Measurements from ENCODE around the gene RUNDC3A.
A peak's percentile ranks its signal among the peaks of the same experiment; 100 is the strongest.
"Not testable (repeated sequence)": the region's sequence is repeated elsewhere in the genome, so short reads cannot be mapped to it uniquely, and the experiment has no call there.

RUNDC3A gene

GRCh38 chr17:44343510-44344209 lies 35.3 kb downstream of the RUNDC3A start:
- Histone ChIP-seq H3K36me3 (ENCODE audit: control insufficient read depth, insufficient read depth, low read length) (no peaks in the 10 kb centered on the region), H3K27ac (ENCODE audit: low read length) (no peak overlapping the region), H3K4me3 (ENCODE audit: low read length) (no peak overlapping the region), H3K27me3 (ENCODE audit: control insufficient read depth, insufficient read depth, low read length) (no peaks in the 10 kb centered on the region), H3K9me3 (ENCODE audit: control insufficient read depth, insufficient read depth, low read length) (no peaks in the 10 kb centered on the region), H3K4me1 (ENCODE audit: control insufficient read depth, insufficient read depth, low read length) (no peaks in the 10 kb centered on the region)
- WGBS (ENCODE audit: insufficient coverage, insufficient read length) = no CpG with 5 or more reads among the region's 11 CpGs
- DNase-seq (ENCODE audit: low read depth, low spot score) = no peak

- Histone ChIP-seq H3K9me3 (ENCODE audit: control insufficient read depth, insufficient read depth, low read length) (no peaks in the 10 kb centered on the region), H3K27ac (ENCODE audit: low read length) (no peak within 1 kb of the TSS)
- WGBS (ENCODE audit: insufficient coverage, insufficient read length) = no CpG with 5 or more reads among the region's 26 CpGs
These were observed 36.6 kb downstream of the RUNDC3A start, which contains the start of gene GRN for GRCh38 chr17:44344939-44345453. GRN (plus strand) TSS chr17:44345302; CDS start chr17:44349165, 3,863 bp downstream.

GRCh38 chr17:44345454-44346026 lies 37.1 kb downstream of the RUNDC3A start:
- H3K4me1 ChIP-seq (ENCODE audit: control insufficient read depth, insufficient read depth, low read length) = no peaks in the 10 kb centered on the region
- H3K4me3 ChIP-seq (ENCODE audit: low read length) = peak overlapping the region; percentile 64
- no peaks in the 10 kb centered on the region for H3K27me3 ChIP-seq (ENCODE audit: control insufficient read depth, insufficient read depth, low read length)
- H3K36me3 ChIP-seq (ENCODE audit: control insufficient read depth, insufficient read depth, low read length) = 0 out of 2 replicates have a peak, but pooled peaks cover 2% of the 10 kb centered on the region
- no peak for DNase-seq (ENCODE audit: low read depth, low spot score)
- no peak overlapping the region for H3K27ac ChIP-seq (ENCODE audit: low read length)
- H3K9me3 ChIP-seq (ENCODE audit: control insufficient read depth, insufficient read depth, low read length) = no peaks in the 10 kb centered on the region
- no CpG with 5 or more reads among the region's 21 CpGs for WGBS (ENCODE audit: insufficient coverage, insufficient read length)

More at GRCh38 chr17:44344939-44345453, 36.6 kb downstream of the RUNDC3A start, which contains the start of gene GRN:
- no peaks in the 10 kb centered on the region for H3K27me3 ChIP-seq (ENCODE audit: control insufficient read depth, insufficient read depth, low read length)
- H3K4me1 ChIP-seq (ENCODE audit: control insufficient read depth, insufficient read depth, low read length) = no peaks in the 10 kb centered on the region
- DNase-seq (ENCODE audit: low read depth, low spot score) = peak; percentile 97
- peak within 1 kb of the TSS; percentile 64 for H3K4me3 ChIP-seq (ENCODE audit: low read length)
- 0 out of 2 replicates have a peak, but pooled peaks cover 1% of the 10 kb centered on the region for H3K36me3 ChIP-seq (ENCODE audit: control insufficient read depth, insufficient read depth, low read length)

DNA sequence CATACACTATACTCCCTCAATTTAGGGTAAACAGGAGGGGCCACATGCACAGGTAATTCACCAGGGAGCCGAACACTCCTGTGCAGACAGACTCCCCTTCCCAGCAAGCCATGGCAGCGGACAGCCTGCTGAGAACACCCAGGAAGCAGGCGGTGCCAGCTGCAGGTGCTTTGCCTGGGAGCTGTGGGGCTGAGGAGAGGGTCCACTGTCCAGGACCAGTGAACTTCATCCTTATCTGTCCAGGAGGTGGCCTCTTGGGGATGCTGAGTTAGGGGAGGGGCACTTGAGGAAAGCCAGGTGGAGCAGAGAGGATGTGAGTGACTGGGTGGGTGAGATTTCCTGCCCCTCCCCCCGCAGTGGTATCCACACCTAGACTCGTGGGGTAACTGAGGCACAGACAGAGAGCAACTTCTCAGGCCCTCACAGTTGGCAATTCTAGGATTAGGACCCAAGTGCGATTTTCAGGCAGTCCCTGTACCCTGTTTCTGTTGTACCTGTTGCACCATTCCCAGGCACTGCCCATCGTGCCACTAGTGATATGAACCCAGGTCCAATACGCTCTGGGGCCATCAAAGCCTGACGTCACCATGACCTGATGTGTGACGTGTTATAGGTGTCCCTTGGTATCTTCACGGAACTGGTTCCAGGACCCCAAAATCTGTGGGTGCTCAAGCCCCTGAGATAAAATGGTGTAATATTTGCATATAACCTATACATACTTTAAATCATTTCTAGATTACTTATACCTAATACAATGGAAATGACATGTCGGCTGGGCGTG lies 37.9 kb downstream of the RUNDC3A start:
- DNase-seq (ENCODE audit: low read depth, low spot score) = no peak
- H3K27me3 ChIP-seq (ENCODE audit: control insufficient read depth, insufficient read depth, low read length) = no peaks in the 10 kb centered on the region
- no peak overlapping the region for H3K27ac ChIP-seq (ENCODE audit: low read length)
- H3K4me3 ChIP-seq (ENCODE audit: low read length) = no peak overlapping the region; the same call in 1 of the 2 replicates
- no peaks in the 10 kb centered on the region for H3K9me3 ChIP-seq (ENCODE audit: control insufficient read depth, insufficient read depth, low read length)
- peaks cover 3% of the 10 kb centered on the region; the same call in 1 of the 2 replicates for H3K36me3 ChIP-seq (ENCODE audit: control insufficient read depth, insufficient read depth, low read length)
- no CpG with 5 or more reads among the region's 13 CpGs for whole genome bisulfite sequencing (ENCODE audit: insufficient coverage, insufficient read length)
- no peaks in the 10 kb centered on the region for H3K4me1 ChIP-seq (ENCODE audit: control insufficient read depth, insufficient read depth, low read length)

DNA sequence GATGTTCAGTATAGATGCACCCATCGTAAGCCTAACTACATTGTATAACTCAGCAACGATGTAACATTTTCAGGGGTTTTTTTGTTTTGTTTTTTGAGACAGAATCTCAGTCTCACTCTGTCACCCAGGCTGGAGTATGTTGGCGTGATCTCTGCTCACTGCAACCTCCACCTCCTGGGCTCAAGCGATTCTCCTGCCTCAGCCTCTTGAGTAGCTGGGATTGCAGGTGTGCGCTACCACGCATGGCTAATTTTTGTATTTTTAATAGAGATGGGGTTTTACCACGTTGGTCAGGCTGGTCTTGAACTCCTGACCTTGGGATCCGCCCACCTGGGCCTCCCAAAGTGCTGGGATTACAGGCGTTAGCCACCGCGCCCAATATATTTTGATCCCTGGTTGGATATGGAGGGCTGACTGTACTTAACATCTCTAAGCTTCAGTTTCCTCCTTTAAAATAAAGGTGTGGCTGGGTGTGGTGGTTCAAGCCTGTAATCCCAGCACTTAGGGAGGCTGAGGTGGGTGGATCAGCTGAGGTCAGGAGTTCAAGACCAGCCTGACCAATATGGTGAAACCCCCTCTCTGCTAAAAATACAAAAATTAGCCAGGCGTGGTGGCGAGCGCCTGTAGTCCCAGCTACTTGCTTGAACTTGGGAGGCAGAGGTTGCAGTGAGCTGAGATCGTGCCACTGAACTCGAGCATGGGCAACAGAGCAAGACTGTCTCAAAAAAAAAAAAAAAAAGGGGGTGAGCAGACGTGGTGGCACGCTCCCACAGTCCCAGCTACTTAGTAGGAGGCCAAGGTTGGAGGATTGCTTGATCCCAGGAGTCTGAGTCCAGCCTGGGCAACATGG lies 39.0 kb downstream of the RUNDC3A start:
- not testable (repeated sequence) for H3K27me3 ChIP-seq (ENCODE audit: control insufficient read depth, insufficient read depth, low read length); H3K27ac ChIP-seq (ENCODE audit: low read length); H3K4me3 ChIP-seq (ENCODE audit: low read length); H3K4me1 ChIP-seq (ENCODE audit: control insufficient read depth, insufficient read depth, low read length); H3K9me3 ChIP-seq (ENCODE audit: control insufficient read depth, insufficient read depth, low read length); DNase-seq (ENCODE audit: low read depth, low spot score)
- no CpG with 5 or more reads among the region's 18 CpGs for WGBS (ENCODE audit: insufficient coverage, insufficient read length)
- H3K36me3 ChIP-seq (ENCODE audit: control insufficient read depth, insufficient read depth, low read length) = peaks cover 14% of the 10 kb centered on the region

DNA sequence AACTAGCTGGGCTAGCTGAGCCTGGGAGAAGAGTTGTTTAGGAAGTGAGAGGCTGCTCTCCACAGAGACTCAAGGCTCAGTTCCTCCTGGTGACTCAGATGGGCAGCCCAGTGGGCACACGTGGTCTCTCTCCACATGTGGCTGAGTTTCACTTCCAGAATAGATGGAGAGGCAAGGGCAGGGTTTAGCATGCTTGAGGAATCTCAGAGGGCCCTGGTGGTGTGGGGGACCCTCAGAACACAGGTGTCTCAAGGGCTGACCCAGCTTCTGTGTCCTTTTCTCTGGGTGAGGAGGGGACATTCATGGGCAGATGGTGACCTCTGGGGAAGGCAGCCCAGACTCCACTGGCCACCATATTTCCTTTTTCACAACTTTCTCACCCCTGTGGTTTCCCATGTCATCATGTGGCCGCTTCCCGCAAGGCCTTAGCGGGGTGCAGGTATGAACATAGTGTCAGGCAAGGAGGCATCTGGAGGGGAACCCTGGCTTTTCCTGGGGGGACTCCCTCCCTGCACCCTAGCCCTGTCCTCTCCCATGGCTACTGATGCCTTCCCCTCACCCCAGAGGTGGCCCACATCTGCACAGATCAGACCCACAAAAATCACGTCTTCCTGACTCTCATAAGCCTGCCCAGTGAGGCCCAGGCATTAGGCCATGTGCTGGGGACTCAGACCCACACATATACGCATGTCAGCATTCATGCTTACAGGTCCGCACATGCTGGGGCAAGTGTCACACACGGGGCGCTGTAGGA lies 40.0 kb downstream of the RUNDC3A start:
- 0 out of 2 replicates have a peak, but pooled peaks cover 3% of the 10 kb centered on the region for H3K4me1 ChIP-seq (ENCODE audit: control insufficient read depth, insufficient read depth, low read length)
- no peaks in the 10 kb centered on the region for H3K27me3 ChIP-seq (ENCODE audit: control insufficient read depth, insufficient read depth, low read length)
- H3K4me3 ChIP-seq (ENCODE audit: low read length) = no peak overlapping the region
- no peaks in the 10 kb centered on the region for H3K9me3 ChIP-seq (ENCODE audit: control insufficient read depth, insufficient read depth, low read length)
- WGBS (ENCODE audit: insufficient coverage, insufficient read length) = no CpG with 5 or more reads among the region's 9 CpGs
- no peak overlapping the region for H3K27ac ChIP-seq (ENCODE audit: low read length)
- DNase-seq (ENCODE audit: low read depth, low spot score) = no peak
- H3K36me3 ChIP-seq (ENCODE audit: control insufficient read depth, insufficient read depth, low read length) = peaks cover 15% of the 10 kb centered on the region

DNA sequence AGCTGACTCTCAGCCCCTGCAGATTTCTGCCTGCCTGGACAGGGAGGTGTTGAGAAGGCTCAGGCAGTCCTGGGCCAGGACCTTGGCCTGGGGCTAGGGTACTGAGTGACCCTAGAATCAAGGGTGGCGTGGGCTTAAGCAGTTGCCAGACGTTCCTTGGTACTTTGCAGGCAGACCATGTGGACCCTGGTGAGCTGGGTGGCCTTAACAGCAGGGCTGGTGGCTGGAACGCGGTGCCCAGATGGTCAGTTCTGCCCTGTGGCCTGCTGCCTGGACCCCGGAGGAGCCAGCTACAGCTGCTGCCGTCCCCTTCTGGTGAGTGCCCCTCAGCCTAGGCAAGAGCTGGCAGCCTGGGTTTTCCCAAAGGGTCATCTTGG lies 40.6 kb downstream of the RUNDC3A start:
- H3K27ac ChIP-seq (ENCODE audit: low read length) = no peak overlapping the region
- H3K27me3 ChIP-seq (ENCODE audit: control insufficient read depth, insufficient read depth, low read length) = no peaks in the 10 kb centered on the region
- WGBS (ENCODE audit: insufficient coverage, insufficient read length) = no CpG with 5 or more reads among the region's 6 CpGs
- no peak for DNase-seq (ENCODE audit: low read depth, low spot score)
- H3K4me3 ChIP-seq (ENCODE audit: low read length) = no peak overlapping the region
- peaks cover 15% of the 10 kb centered on the region for H3K36me3 ChIP-seq (ENCODE audit: control insufficient read depth, insufficient read depth, low read length)
- H3K4me1 ChIP-seq (ENCODE audit: control insufficient read depth, insufficient read depth, low read length) = 0 out of 2 replicates have a peak, but pooled peaks cover 3% of the 10 kb centered on the region
- no peaks in the 10 kb centered on the region for H3K9me3 ChIP-seq (ENCODE audit: control insufficient read depth, insufficient read depth, low read length)

DNA sequence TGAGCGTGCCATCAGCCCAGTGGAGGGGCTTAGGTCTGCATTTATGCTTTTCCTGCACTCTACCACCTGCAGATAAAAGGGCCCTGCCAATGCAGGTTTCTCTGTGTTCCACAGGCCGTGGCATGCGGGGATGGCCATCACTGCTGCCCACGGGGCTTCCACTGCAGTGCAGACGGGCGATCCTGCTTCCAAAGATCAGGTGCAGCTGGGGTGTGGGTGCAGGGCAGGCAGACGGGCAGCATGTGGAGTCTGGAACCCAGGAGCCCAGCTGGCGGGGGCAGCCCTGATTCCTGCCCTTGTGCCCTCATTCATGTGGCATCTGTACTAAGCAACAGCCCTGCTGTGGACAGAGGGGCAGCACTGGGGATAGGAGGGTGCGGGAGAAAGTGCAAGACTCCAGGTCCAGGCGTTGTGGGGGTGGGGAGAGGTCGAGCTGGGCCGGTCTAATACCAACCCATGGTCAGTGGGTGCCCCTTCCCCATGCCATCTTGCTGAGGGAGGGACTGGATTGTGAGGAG lies 41.2 kb downstream of the RUNDC3A start:
- no CpG with 5 or more reads among the region's 12 CpGs for WGBS (ENCODE audit: insufficient coverage, insufficient read length)
- Histone ChIP-seq H3K36me3 (ENCODE audit: control insufficient read depth, insufficient read depth, low read length) (peaks cover 15% of the 10 kb centered on the region), H3K27ac (ENCODE audit: low read length) (no peak overlapping the region), H3K4me1 (ENCODE audit: control insufficient read depth, insufficient read depth, low read length) (0 out of 2 replicates have a peak, but pooled peaks cover 3% of the 10 kb centered on the region), H3K4me3 (ENCODE audit: low read length) (no peak overlapping the region), H3K27me3 (ENCODE audit: control insufficient read depth, insufficient read depth, low read length) (no peaks in the 10 kb centered on the region), H3K9me3 (ENCODE audit: control insufficient read depth, insufficient read depth, low read length) (no peaks in the 10 kb centered on the region)
- no peak for DNase-seq (ENCODE audit: low read depth, low spot score)

GRCh38 chr17:44350733-44351226 lies 42.4 kb downstream of the RUNDC3A start:
- Histone ChIP-seq H3K27me3 (ENCODE audit: control insufficient read depth, insufficient read depth, low read length) (no peaks in the 10 kb centered on the region), H3K4me1 (ENCODE audit: control insufficient read depth, insufficient read depth, low read length) (0 out of 2 replicates have a peak, but pooled peaks cover 3% of the 10 kb centered on the region), H3K27ac (ENCODE audit: low read length) (no peak overlapping the region), H3K36me3 (ENCODE audit: control insufficient read depth, insufficient read depth, low read length) (peaks cover 15% of the 10 kb centered on the region), H3K9me3 (ENCODE audit: control insufficient read depth, insufficient read depth, low read length) (no peaks in the 10 kb centered on the region), H3K4me3 (ENCODE audit: low read length) (no peak overlapping the region)
- no peak for DNase-seq (ENCODE audit: low read depth, low spot score)
- WGBS (ENCODE audit: insufficient coverage, insufficient read length) = no CpG with 5 or more reads among the region's 6 CpGs
